Fibroblast of pulmonary artery (primary cell): ENCODE data around the gene EIPR1.

Experiments
- DNase-seq: peaks from one replicate; pipeline ENCODE4 v3.0.0-alpha.2; 2010; ENCODE audit warnings: low read depth
- H3K4me3 ChIP-seq: replicated peaks from 2 replicates; pipeline ENCODE4 v1.5.1; 2011; ENCODE audit warnings: low read depth, mild to moderate bottlenecking, control low read depth, low read length, moderate library complexity
- TF ChIP-seq, protein P1 (sequence below): IDR thresholded peaks from 2 replicates; pipeline ENCODE4 v1.5.1; 2011; ENCODE audit warnings: mild to moderate bottlenecking, control low read depth, low read length, inconsistent platforms; ENCODE audit errors: missing control alignments

The EIPR1 gene

DNA sequence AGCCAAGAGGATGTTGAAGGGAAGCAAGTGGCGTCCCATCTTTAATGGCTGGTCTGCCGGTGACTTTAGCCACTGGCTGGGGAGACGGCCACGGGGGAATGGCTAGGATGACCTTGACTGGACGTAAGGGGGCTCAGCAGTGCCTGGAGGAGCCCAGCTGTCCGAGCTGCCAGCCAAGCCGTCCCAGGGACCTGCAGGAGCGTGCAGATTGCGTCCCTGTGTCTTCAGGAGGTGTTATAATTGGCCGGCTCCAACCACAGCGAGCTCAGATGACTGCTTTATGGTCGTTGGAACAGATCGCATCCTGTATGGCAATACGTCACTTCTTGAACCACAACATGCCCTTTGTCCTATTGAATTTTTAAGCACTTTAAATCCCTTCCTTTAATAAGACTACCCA, 204.6 kb downstream of the EIPR1 start:
- TF ChIP-seq, protein P1, sequence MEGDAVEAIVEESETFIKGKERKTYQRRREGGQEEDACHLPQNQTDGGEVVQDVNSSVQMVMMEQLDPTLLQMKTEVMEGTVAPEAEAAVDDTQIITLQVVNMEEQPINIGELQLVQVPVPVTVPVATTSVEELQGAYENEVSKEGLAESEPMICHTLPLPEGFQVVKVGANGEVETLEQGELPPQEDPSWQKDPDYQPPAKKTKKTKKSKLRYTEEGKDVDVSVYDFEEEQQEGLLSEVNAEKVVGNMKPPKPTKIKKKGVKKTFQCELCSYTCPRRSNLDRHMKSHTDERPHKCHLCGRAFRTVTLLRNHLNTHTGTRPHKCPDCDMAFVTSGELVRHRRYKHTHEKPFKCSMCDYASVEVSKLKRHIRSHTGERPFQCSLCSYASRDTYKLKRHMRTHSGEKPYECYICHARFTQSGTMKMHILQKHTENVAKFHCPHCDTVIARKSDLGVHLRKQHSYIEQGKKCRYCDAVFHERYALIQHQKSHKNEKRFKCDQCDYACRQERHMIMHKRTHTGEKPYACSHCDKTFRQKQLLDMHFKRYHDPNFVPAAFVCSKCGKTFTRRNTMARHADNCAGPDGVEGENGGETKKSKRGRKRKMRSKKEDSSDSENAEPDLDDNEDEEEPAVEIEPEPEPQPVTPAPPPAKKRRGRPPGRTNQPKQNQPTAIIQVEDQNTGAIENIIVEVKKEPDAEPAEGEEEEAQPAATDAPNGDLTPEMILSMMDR, result no peak
- H3K4me3 ChIP-seq, result no peak overlapping the region
- no peak for DNase-seq

DNA sequence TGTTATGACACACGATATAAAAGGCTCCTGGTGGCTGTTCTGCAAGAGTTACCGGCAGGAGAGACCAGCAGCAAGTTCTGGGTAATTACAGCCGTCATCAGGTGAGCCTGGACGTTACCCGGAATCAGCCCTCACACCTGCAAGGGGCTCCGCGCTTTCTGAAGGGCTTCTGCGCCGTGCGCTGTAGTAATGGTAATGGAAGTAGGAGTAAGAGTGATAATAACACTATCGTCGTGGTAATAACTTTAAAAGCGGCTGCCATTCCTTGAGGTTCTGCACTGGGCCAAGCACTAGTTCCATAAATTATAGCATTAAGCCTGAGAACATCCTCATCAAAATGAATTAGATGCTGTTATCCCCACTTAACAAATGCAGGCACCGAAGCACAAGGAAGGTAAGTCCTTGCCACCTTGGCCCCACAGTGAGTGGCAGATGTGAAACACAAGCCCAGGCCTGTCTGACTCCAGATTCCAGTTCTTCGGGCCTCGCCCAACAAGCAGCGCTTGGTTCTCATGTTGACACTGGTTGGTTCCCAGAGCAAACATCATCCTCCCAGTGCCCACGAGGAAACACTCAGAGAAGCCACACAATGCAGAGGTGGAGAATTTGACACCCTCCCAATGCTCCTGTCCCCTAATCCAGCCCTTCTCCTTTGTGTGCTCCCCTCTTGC, 205.2 kb downstream of the EIPR1 start:
- TF ChIP-seq, protein P1, result no peak
- no peak for DNase-seq
- H3K4me3 ChIP-seq, result no peak overlapping the region

DNA sequence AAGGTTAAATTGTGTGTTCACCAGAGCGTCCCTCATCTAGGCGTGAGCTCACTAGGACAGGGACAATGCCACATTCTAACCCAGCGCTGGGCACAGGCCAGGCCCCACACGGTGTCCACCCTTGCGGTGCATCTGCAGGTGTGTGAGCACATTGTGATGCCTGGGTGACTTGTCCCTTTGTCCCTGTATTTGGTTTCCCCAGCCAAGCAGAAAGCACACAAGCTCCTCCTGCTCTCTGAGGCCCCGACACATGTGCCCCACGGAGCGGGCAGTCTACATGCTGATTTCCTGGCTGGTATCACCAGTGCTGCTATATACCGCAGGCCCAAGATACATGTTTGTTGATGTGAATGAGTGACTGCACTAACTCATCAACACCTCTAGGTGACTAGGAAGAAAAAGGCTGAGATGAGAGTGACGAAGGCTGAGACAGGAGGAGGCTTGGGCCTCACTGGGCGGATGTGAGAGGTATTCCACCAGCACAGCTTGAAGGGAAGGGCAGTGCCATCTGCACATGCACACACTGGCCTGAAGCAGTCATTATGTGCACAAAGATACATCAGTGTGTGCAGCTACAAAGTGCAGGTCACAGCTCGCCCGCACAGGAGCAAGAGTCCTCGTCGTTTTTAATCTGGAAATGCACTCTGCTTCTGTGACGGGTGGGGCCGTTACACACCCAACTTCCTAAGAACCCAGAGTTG, 205.9 kb downstream of the EIPR1 start:
- TF ChIP-seq, protein P1, result no peak
- no peak overlapping the region for H3K4me3 ChIP-seq
- DNase-seq, result no peak

DNA sequence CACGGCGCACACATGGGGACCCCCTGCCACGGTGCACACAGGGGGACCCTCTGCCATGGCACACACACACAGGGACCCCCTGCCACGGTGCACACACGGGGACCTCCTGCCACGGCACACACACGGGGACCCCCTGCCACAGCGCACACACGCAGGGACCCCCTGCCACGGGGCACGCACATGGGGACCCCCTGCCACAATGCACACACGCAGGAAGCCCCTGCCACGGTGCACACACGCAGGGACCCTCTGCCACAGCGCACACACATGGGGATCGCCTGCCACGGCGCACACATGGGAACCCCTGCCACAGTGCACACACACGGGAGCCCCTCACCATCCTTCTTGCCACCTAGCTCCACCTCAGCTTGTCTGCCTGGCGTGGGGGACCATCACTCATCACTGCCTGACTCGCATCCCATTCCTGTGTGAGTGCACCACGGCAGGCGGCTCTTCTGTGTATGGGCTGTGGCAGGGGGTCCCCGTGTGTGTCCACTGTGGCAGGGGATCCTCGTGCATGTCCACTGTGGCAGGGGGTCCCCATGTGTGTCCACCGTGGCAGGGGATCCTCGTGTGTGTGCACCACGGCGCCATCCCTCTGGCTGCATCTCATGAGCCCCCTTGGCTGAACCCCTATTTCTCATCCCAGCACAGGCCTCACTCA, 206.7 kb downstream of the EIPR1 start:
- no peak for DNase-seq
- H3K4me3 ChIP-seq, result no peak overlapping the region
- TF ChIP-seq, protein P1, result no peak

- H3K4me3 ChIP-seq, result no peak overlapping the region
- DNase-seq, result peak; percentile 17
These were observed 208.3 kb downstream of the EIPR1 start for GRCh38 chr2:3169106-3169870.

DNA sequence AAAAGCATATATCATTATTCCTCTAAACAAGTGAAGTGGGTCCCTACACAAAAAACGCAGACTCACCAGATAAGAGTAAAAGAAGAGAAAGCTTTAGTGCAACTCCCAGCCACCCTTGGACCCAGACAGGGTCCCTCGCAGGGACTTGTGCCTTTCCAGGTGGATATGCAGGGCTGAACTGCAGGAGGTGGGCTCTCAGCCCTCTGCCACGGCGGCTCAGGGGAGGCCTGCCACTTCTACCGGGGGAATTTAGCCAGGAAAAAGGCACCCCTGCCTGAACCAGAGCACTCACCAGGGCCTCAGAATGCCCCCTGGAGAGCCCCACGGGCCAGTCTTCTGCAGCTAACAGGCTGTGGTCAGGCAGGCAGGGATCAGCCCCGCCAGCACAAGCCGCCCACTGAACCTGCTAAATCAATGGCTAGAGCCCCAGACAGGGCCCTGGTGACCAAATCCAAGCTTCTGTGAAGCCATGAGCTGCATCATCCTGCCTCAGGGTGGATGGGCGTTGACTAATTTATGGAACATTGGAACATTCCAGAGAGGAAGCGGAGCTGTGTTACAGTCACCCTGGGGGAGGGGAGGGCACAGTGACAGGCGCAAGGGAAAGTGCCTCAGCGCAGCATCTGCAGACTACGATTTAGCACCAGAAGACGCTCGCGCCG, 209.3 kb downstream of the EIPR1 start:
- TF ChIP-seq, protein P1, result no peak
- peak; percentile 21 for DNase-seq
- H3K4me3 ChIP-seq, result no peak overlapping the region

More at GRCh38 chr2:3169106-3169870, 208.3 kb downstream of the EIPR1 start:
- TF ChIP-seq, protein P1, result no peak
